Measurements from ENCODE around the gene PPP1R37. TPM values are rescaled to one million over a fixed set of nuclear protein-coding genes. Genes with fewer than 3 reads are reported as not detected.
"Not testable (repeated sequence)": the region's sequence is repeated elsewhere in the genome, so short reads cannot be mapped to it uniquely, and the experiment has no call there.

PPP1R37 gene
- total RNA-seq, 4 donors from 2014 or later, result 34.9 to 59.7 (median 42.9) TPM

DNA sequence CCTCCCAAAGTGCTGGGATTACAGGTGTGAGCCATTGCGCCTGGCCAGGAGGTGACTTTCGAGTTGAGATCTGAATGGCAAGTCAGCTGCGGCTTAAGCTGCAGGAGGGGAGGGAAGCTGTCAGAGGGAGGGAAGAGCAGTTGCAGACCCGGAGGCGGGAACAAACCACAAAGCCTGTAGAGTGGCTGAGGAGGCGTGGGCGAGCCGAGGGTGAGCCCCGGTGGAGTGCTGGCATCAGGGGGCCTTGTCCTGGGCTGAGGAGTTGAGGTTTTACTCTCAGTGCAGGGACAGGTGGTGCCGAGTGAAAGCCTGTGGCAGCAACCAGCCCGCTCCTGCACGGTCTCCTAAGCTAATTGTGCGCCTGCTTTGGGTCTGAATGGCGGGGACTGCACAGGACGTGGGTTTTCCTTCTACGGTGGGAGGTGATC is 24.2 kb downstream of the PPP1R37 start:
- Histone ChIP-seq H3K36me3 (no peaks in the 10 kb centered on the region), H3K27ac (no peak overlapping the region), H3K4me1 (peaks cover 0 to 56% of the 10 kb centered on the region in 2 donors), H3K27me3 (no peaks in the 10 kb centered on the region), H3K9me3 (no peaks in the 10 kb centered on the region), H3K4me3 (replicated peaks in 1 of 3) (no peak overlapping the region)
- no peak for TF ChIP-seq POLR2A (IDR thresholded peaks at IDR 0.05)
- TF ChIP-seq, protein P1, sequence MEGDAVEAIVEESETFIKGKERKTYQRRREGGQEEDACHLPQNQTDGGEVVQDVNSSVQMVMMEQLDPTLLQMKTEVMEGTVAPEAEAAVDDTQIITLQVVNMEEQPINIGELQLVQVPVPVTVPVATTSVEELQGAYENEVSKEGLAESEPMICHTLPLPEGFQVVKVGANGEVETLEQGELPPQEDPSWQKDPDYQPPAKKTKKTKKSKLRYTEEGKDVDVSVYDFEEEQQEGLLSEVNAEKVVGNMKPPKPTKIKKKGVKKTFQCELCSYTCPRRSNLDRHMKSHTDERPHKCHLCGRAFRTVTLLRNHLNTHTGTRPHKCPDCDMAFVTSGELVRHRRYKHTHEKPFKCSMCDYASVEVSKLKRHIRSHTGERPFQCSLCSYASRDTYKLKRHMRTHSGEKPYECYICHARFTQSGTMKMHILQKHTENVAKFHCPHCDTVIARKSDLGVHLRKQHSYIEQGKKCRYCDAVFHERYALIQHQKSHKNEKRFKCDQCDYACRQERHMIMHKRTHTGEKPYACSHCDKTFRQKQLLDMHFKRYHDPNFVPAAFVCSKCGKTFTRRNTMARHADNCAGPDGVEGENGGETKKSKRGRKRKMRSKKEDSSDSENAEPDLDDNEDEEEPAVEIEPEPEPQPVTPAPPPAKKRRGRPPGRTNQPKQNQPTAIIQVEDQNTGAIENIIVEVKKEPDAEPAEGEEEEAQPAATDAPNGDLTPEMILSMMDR (IDR thresholded peaks at IDR 0.05), result no peak
- intact Hi-C loops (cut with DNase I), result no loop called here
- 50 to 79% methylated on average over 10 to 16 of the region's 16 CpGs for WGBS, 2 donors
- no peak for DNase-seq

DNA sequence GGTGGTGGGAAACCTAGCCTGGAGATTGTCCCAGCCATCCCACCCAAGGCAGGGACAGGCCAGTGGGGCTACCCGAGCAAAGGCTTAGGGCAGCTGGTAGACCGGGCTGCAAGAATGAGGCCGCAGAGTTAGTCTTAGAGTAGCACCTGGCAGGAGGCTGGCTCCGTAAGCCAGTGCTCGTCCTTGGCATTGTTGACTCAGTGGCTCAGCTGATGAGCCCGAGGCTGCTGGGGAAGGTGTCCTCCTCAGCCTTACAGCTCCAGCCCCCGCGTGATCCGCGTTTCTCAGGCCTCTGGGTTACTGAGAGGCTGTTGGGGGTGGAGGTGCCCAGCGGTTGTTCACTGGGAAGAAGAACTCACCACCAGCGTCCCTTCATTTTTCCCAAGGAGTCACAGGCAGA is 24.7 kb downstream of the PPP1R37 start:
- Histone ChIP-seq H3K4me3 (replicated peaks in 1 of 3) (no peak overlapping the region), H3K27me3 (no peaks in the 10 kb centered on the region), H3K36me3 (no peaks in the 10 kb centered on the region), H3K4me1 (peaks cover 0 to 55% of the 10 kb centered on the region in 2 donors), H3K9me3 (no peaks in the 10 kb centered on the region), H3K27ac (no peak overlapping the region)
- no peak for DNase-seq
- no peak for TF ChIP-seq POLR2A (IDR thresholded peaks at IDR 0.05)
- TF ChIP-seq, protein P1 (IDR thresholded peaks at IDR 0.05), result no peak
- intact Hi-C loops (cut with DNase I), result no loop called here
- WGBS, 2 donors, result 69 to 87% methylated on average over 3 to 11 of the region's 12 CpGs

DNA sequence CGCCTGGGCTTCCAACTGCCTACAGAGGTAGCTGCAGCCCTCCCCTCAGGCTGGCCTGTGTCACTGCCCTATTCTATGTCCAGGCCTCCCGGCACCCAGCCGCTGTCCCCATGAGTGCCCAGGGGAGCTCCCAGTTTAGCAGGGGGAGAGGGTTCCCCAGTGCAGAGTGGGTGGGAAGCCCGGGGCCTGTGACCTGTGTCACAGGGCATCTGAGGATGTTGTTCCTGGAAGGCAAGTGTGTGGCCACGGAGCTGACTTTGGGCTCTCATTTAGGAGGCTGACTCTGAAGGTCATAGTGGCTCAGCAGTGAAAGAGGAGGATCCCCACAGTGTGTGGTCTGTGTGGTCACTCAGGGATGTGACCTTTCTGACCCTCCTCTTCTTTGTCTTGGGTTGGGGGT is 25.1 kb downstream of the PPP1R37 start:
- intact Hi-C loops (cut with DNase I), result no loop called here
- Histone ChIP-seq H3K4me3 (replicated peaks in 1 of 3) (no peak overlapping the region), H3K27me3 (no peaks in the 10 kb centered on the region), H3K27ac (no peak overlapping the region), H3K4me1 (peaks cover 1 to 55% of the 10 kb centered on the region in 2 donors), H3K9me3 (no peaks in the 10 kb centered on the region), H3K36me3 (no peaks in the 10 kb centered on the region)
- no peak for TF ChIP-seq POLR2A (IDR thresholded peaks at IDR 0.05)
- TF ChIP-seq, protein P1 (IDR thresholded peaks at IDR 0.05), result no peak
- DNase-seq, result no peak
- WGBS, 2 donors, result 67% methylated on average over 5 of the region's 5 CpGs; no CpG with 5 or more reads in 1 of the 2 donors

DNA sequence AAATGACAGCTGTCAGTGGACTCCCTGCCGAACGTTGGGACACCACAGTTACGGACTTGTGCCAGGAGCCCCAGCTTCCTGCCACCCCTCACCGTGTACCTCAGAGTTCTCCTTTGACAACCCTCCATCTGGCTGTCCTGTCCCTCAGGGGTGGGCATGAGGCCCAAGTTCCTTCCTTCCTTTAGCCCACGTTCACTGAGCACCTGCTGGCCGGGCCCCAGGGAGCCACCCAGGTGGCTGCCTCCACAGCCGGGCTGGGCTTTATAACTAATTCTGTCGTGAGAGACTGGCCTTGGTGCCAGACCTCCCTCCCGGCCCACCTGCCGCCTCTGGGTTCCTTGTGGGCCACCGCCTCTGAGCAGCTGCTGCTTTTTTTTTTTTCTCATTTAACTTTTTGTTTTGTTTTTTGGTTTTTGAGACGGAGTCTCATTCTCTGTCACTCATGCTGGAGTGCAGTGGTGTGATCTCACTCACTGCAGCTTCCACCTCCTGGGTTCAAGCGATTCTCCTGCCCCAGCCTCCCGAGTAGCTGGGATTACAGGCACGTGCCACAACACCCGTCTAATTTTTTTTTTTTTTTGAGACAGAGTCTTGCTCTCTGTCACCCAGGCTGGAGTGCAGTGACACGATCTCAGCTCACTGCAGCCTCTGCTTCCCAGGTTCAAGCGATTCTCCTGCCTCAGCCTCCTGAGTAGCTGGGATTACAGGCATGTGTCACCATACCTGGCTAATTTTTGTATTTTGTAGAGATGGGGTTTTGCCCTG is 25.8 kb downstream of the PPP1R37 start:
- H3K27ac ChIP-seq; intact Hi-C loops (cut with DNase I): not testable (repeated sequence)

DNA sequence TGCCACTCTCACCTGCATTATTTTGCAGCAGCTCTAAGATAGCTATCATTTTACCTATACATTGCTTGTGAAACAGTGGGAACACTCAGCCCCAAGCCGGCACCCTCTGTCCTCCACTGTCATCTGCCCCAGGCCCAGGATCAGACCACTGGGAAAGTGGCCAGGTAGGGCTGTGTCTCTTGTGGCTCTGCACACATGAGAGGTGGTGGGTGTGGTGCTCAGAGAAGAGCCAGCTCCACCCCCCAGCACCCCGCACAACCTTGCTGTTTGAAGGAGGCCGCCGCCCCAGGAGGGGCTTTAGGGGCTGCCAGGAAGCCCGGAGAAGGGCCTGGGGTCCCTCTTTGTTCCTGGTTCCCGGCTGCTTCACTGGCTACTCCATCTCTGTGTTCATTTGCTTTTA is 26.6 kb downstream of the PPP1R37 start:
- Histone ChIP-seq H3K4me3 (replicated peaks in 1 of 3) (no peak overlapping the region), H3K4me1 (peaks cover 8 to 60% of the 10 kb centered on the region in 2 donors), H3K36me3 (no peaks in the 10 kb centered on the region), H3K27me3 (no peaks in the 10 kb centered on the region), H3K27ac (no peak overlapping the region), H3K9me3 (no peaks in the 10 kb centered on the region)
- no peak for TF ChIP-seq POLR2A (IDR thresholded peaks at IDR 0.05)
- TF ChIP-seq, protein P1 (IDR thresholded peaks at IDR 0.05), result no peak
- intact Hi-C loops (cut with DNase I), result no loop called here
- DNase-seq, result peak; percentile 36 to 57
- 63 to 80% methylated on average over 6 of the region's 6 CpGs for WGBS, 2 donors

More for the DNA sequence above, 25.8 kb downstream of the PPP1R37 start:
- H3K9me3 ChIP-seq; H3K4me3 ChIP-seq (replicated peaks in 1 of 3); H3K36me3 ChIP-seq; H3K27me3 ChIP-seq; DNase-seq: not testable (repeated sequence)
- WGBS, 2 donors, result 62 to 66% methylated on average over 18 of the region's 18 CpGs
- peaks cover 7 to 55% of the 10 kb centered on the region in 2 donors for H3K4me1 ChIP-seq

Data from thyroid gland (tissue), 4 donors.